HepG2 (cell line): ENCODE results near the gene PIK3R4. TPM values are rescaled to one million over a fixed set of nuclear protein-coding genes. Genes with fewer than 3 reads are reported as not detected.

Experiments
- ATAC-seq: fragments of 200-7000 bp; cut with Tn5 transposase; 3 replicates; pipeline ENCODE4 v1.9.1; 2020; ENCODE audit warnings: mild to moderate bottlenecking, moderate library complexity
- BruUV-seq: library from RNA; stranded (reverse); fragments of 400-500 nt; replicated peaks from 2 replicates; lab custom pipeline; 2021; lab: Mats Ljungman, UMichigan
- CTCF ChIA-PET: fragments of 300-600 bp; formaldehyde crosslinking; extraction: SDS; loops from one replicate; lab custom pipeline; 2021; ENCODE audit warnings: low total read pairs, inconsistent platforms, low intra/inter-chr PET ratio; lab: Yijun Ruan, JAX
- POLR2A ChIA-PET: fragments of 350-600 bp; sonication (Branson Sonifier 250); formaldehyde crosslinking; loops from one replicate; lab custom pipeline; 2020; ENCODE audit warnings: antibody characterized with exemption, inconsistent platforms; lab: Yijun Ruan, JAX
- DNase-seq: peaks from one replicate; pipeline ENCODE4 v3.0.0-alpha.2; 2015; ENCODE audit warnings: low spot score
- FAIRE-seq: peaks from 3 replicates; lab custom pipeline; 2011; peaks lifted over from hg19 to GRCh38; lab: Jason Lieb, UNC
- H2AFZ ChIP-seq: one replicate; pipeline ENCODE4 v1.6.1; 2011; ENCODE audit warnings: low read length, inconsistent platforms
- H3K27ac ChIP-seq: fragments of 300-600 bp; 3 replicates; pipeline ENCODE4 v1.8.0; 2011; ENCODE audit warnings: mixed run types, mild to moderate bottlenecking, mixed read lengths, low read length, inconsistent platforms; ENCODE audit not compliant: insufficient read depth; ENCODE audit errors: extremely low read length
- H3K27me3 ChIP-seq, 2 experiments: fragments of 200-600 bp in 1 of 2; 2 replicates in 1 of 2; 3 replicates in 1 of 2; pipeline versions ENCODE4 v1.6.0 to v1.8.0; 2011; ENCODE audit warnings: low read length in 2 of 2, mild to moderate bottlenecking in 2 of 2, moderate library complexity in 2 of 2, inconsistent platforms in 1 of 2; ENCODE audit not compliant: insufficient read depth in 2 of 2, control insufficient read depth in 1 of 2
- H3K36me3 ChIP-seq, 2 experiments: fragments of 200-600 bp in 1 of 2; replicated peaks in 1 of 2; 2 replicates in 1 of 2; 3 replicates in 1 of 2; pipeline versions ENCODE4 v1.5.1 to v1.8.0; 2011; ENCODE audit warnings: low read length in 2 of 2, inconsistent platforms in 1 of 2; ENCODE audit not compliant: insufficient read depth in 2 of 2, control insufficient read depth in 1 of 2
- H3K4me1 ChIP-seq: 2 replicates; pipeline ENCODE4 v1.5.1; 2012; ENCODE audit warnings: low read length, inconsistent platforms; ENCODE audit not compliant: insufficient read depth
- H3K4me2 ChIP-seq: 2 replicates; pipeline ENCODE4 v1.6.0; 2011; ENCODE audit warnings: low read depth, low read length, inconsistent platforms
- H3K4me3 ChIP-seq, 3 experiments: fragments of 200-600 bp in 1 of 3; sonication (generic), shearing (Covaris generic) in 1 of 3; replicated peaks in 1 of 3; 2 replicates each; pipeline ENCODE4 v1.5.1; 2011 to 2016; ENCODE audit warnings: low read length in 3 of 3, inconsistent platforms in 2 of 3, low read depth in 2 of 3, mild to moderate bottlenecking in 2 of 3, control low read depth in 1 of 3, mixed read lengths in 1 of 3; ENCODE audit not compliant: insufficient read depth in 1 of 3
- H3K79me2 ChIP-seq: one replicate; pipeline ENCODE4 v1.6.1; 2011; ENCODE audit warnings: low read length, inconsistent platforms; ENCODE audit not compliant: insufficient read depth
- H3K9ac ChIP-seq: 2 replicates; pipeline ENCODE4 v1.6.0; 2011; ENCODE audit warnings: mild to moderate bottlenecking, low read depth, low read length, inconsistent platforms; ENCODE audit not compliant: insufficient read depth
- H3K9me3 ChIP-seq: 2 replicates; pipeline ENCODE4 v1.5.1; 2012; ENCODE audit warnings: mild to moderate bottlenecking, low read length
- H4K20me1 ChIP-seq: 2 replicates; pipeline ENCODE4 v1.6.0; 2011; ENCODE audit warnings: inconsistent platforms, mild to moderate bottlenecking, low read length, moderate library complexity; ENCODE audit not compliant: insufficient read depth
- AKAP8 ChIP-seq: sonication (generic); formaldehyde crosslinking; IDR thresholded peaks from 2 replicates; pipeline ENCODE4 v1.5.1; 2020; ENCODE audit warnings: mild to moderate bottlenecking, missing genetic modification reagents
- ARNTL ChIP-seq: sonication (generic); formaldehyde crosslinking; IDR thresholded peaks from 2 replicates; pipeline ENCODE4 v1.4.0; 2020; ENCODE audit warnings: mild to moderate bottlenecking, missing genetic modification reagents
- CBX2 ChIP-seq, 2 experiments: fragments of 200-600 bp in 1 of 2; sonication (generic); formaldehyde crosslinking in 1 of 2; IDR thresholded peaks; 2 replicates each; pipeline versions ENCODE4 v1.7.0 to v1.8.1; 2018 to 2022; ENCODE audit warnings: low read depth in 2 of 2, low read length in 1 of 2, mild to moderate bottlenecking in 1 of 2, missing genetic modification reagents in 1 of 2
- CREM ChIP-seq, 2 experiments: sonication (generic) in 1 of 2; formaldehyde crosslinking in 1 of 2; IDR thresholded peaks; 2 replicates each; pipeline versions ENCODE4 v1.4.0 to v1.6.1; 2016 to 2020; ENCODE audit warnings: antibody characterized with exemption in 1 of 2, mild to moderate bottlenecking in 1 of 2, missing genetic modification reagents in 1 of 2
- DR1 ChIP-seq: sonication (generic); formaldehyde crosslinking; IDR thresholded peaks from 2 replicates; pipeline ENCODE4 v1.8.0; 2021; ENCODE audit warnings: mild to moderate bottlenecking, missing genetic modification reagents, inconsistent platforms
- NFIC ChIP-seq: IDR thresholded peaks from 2 replicates; pipeline ENCODE4 v1.6.1; 2012; ENCODE audit warnings: mild to moderate bottlenecking, low read length, inconsistent platforms
- SMC3 ChIP-seq: IDR thresholded peaks from 2 replicates; pipeline ENCODE4 v1.6.1; 2011; ENCODE audit warnings: low read length, improper control_type of control experiment
- THAP11 ChIP-seq: IDR thresholded peaks from 2 replicates; pipeline ENCODE4 v1.6.1; 2016; ENCODE audit warnings: missing biosample characterization, missing genetic modification reagents
- ZNF383 ChIP-seq: sonication (generic); formaldehyde crosslinking; IDR thresholded peaks from 2 replicates; pipeline ENCODE4 v1.4.0; 2020; ENCODE audit warnings: missing genetic modification reagents, mild to moderate bottlenecking, borderline replicate concordance
- ZNF576 ChIP-seq: sonication (generic); formaldehyde crosslinking; IDR thresholded peaks from 2 replicates; pipeline ENCODE4 v1.4.0; 2020; ENCODE audit warnings: mild to moderate bottlenecking, missing genetic modification reagents
- ZNF674 ChIP-seq: sonication (generic); formaldehyde crosslinking; IDR thresholded peaks from 2 replicates; pipeline ENCODE4 v1.5.0; 2020; ENCODE audit warnings: low read depth, mild to moderate bottlenecking, missing genetic modification reagents
- ZNF780A ChIP-seq: sonication (generic); formaldehyde crosslinking; IDR thresholded peaks from 2 replicates; pipeline ENCODE4 v1.8.0; 2022; ENCODE audit warnings: mild to moderate bottlenecking, missing genetic modification reagents, moderate library complexity
- WGBS: methylation state at CpG from one replicate; pipeline ENCODE4 v1.1.6; 2017; ENCODE audit warnings: low lambda C conversion rate; 5-methylcytosine and 5-hydroxymethylcytosine counted together
- in situ Hi-C: cut with HindIII; loops from 2 replicates; pipeline ENCODE4 v1.10.0; 2017; ENCODE audit warnings: low pct_unique_long_range_greater_than_20kb; ENCODE audit not compliant: extremely low pct_ligation_motif_present
- intact Hi-C: fragments of 100-400 bp; cut with micrococcal nuclease; formaldehyde crosslinking; loops from one replicate; pipeline ENCODE4 v1.10.0; 2022; ENCODE audit not compliant: unreplicated experiment
- polyA plus RNA-seq, 8 experiments: library from polyadenylated mRNA; depleted of rRNA in 3 of 8; stranded (reverse) in 7 of 8; unstranded in 1 of 8; fragments of >200 nt; fragmentation: Illumina TruSeq in 4 of 8; extraction: Trizol in 4 of 8; gene quantifications; 2 replicates each; pipeline versions ENCODE4 v1.2.1 to v1.2.3, GENCODE V29; 2011 to 2016; ENCODE audit warnings: low read depth in 4 of 8, missing spikeins in 1 of 8, mixed read lengths in 1 of 8; ENCODE audit not compliant: insufficient read depth in 1 of 8
- total RNA-seq, 5 experiments: library from RNA; depleted of rRNA; stranded (reverse); fragments of >200 nt; fragmentation: Illumina TruSeq; extraction: Trizol; gene quantifications; 2 replicates each; pipeline ENCODE4 v1.2.3, GENCODE V29; 2016; ENCODE audit warnings: low read depth in 1 of 5
- TF ChIP-seq, protein P1 (sequence below): sonication (generic); formaldehyde crosslinking; IDR thresholded peaks from 2 replicates; pipeline ENCODE4 v1.5.0; 2020; ENCODE audit warnings: mild to moderate bottlenecking, missing genetic modification reagents
- TF ChIP-seq, protein P2 (sequence below): sonication (generic); formaldehyde crosslinking; IDR thresholded peaks from 2 replicates; pipeline ENCODE4 v1.4.0; 2020; ENCODE audit warnings: missing genetic modification reagents

Gene PIK3R4
- total and polyA plus RNA-seq, 2 of the 13 experiments (the other 11 are each of a cell fraction or from before 2014, with no cell fraction given): 22.4 to 26.0 TPM

- no peak for FAIRE-seq
- DNase-seq: no peak
- no peak overlapping the region for H3K4me3 ChIP-seq
- H3K4me1 ChIP-seq: no peaks in the 10 kb centered on the region
- ChIA-PET POLR2A (no interaction called here), CTCF (no interaction called here)
- H3K27ac ChIP-seq: no peak overlapping the region
- BruUV-seq: no TSS peak
- TF ChIP-seq, protein P1, sequence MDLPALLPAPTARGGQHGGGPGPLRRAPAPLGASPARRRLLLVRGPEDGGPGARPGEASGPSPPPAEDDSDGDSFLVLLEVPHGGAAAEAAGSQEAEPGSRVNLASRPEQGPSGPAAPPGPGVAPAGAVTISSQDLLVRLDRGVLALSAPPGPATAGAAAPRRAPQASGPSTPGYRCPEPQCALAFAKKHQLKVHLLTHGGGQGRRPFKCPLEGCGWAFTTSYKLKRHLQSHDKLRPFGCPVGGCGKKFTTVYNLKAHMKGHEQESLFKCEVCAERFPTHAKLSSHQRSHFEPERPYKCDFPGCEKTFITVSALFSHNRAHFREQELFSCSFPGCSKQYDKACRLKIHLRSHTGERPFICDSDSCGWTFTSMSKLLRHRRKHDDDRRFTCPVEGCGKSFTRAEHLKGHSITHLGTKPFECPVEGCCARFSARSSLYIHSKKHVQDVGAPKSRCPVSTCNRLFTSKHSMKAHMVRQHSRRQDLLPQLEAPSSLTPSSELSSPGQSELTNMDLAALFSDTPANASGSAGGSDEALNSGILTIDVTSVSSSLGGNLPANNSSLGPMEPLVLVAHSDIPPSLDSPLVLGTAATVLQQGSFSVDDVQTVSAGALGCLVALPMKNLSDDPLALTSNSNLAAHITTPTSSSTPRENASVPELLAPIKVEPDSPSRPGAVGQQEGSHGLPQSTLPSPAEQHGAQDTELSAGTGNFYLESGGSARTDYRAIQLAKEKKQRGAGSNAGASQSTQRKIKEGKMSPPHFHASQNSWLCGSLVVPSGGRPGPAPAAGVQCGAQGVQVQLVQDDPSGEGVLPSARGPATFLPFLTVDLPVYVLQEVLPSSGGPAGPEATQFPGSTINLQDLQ (CRISPR knock-in tag): no peak
- TF ChIP-seq THAP11 (CRISPR knock-in tag) (no peak), AKAP8 (CRISPR knock-in tag) (no peak)
- H3K9ac ChIP-seq: no peak overlapping the region
- intact Hi-C loops: no loop called here
- 15% methylated on average over 2 of the region's 2 CpGs for WGBS
- H3K79me2 ChIP-seq: no peaks in the 10 kb centered on the region
- H3K9me3 ChIP-seq: no peaks in the 10 kb centered on the region
- peaks cover 0 to 4% of the 10 kb centered on the region in 2 experiments; a peak in 1 of 5 replicates for H3K27me3 ChIP-seq
- H4K20me1 ChIP-seq: no peaks in the 10 kb centered on the region
- ATAC-seq: no peak
- in situ Hi-C loops: no loop called here
- no peak overlapping the region for H3K4me2 ChIP-seq
- no peaks in the 10 kb centered on the region for H3K36me3 ChIP-seq
- no peak overlapping the region for H2AFZ ChIP-seq
These were observed 45.6 kb upstream of the PIK3R4 start for GRCh38 chr3:130792246-130792645.

DNA sequence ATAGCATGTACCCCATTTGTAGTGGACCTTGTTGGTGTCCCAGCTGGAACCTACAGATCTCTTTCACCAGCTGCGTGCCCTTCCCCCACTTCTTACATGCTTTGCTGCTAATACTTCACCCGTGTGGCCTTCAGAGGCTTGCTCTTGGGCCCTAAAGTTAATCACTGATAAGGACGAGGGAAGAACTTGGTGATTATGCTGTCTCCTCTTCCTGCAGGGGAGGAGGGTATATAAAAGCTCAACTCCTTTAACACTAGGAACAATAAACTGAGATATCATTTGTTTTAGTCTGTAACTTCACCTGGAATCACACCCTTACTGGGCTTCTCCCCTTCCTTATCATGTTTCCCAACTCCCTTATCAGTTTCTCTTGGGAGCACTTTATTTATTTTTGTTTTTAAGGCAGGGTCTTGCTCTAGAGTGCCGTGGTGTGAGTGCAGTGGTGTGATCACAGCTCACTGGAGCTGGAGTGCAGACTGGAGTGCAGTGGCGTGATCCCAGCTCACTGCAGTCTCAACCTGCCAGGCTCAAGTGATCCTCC lies 43.2 kb upstream of the PIK3R4 start:
- 5% methylated on average over 5 of the region's 5 CpGs for WGBS
- in situ Hi-C loops (no loop called here), intact Hi-C loops (no loop called here)
- H2AFZ ChIP-seq: no peak overlapping the region
- no peak for DNase-seq
- H3K79me2 ChIP-seq: no peaks in the 10 kb centered on the region
- BruUV-seq: no TSS peak
- no peak overlapping the region for H3K9ac ChIP-seq
- FAIRE-seq: no peak
- no peaks in the 10 kb centered on the region for H3K4me1 ChIP-seq
- no peaks in the 10 kb centered on the region for H3K36me3 ChIP-seq
- no peak overlapping the region for H3K27ac ChIP-seq
- H3K9me3 ChIP-seq: no peaks in the 10 kb centered on the region
- ChIA-PET CTCF (no interaction called here), POLR2A (no interaction called here)
- no peak overlapping the region for H3K4me2 ChIP-seq
- ATAC-seq: no peak
- no peak overlapping the region for H3K4me3 ChIP-seq
- no peaks in the 10 kb centered on the region for H4K20me1 ChIP-seq
- H3K27me3 ChIP-seq: peaks cover 0 to 4% of the 10 kb centered on the region in 2 experiments; a peak in 1 of 5 replicates
- no peak for TF ChIP-seq ZNF674 (CRISPR knock-in tag)
- no peak for TF ChIP-seq ARNTL (CRISPR knock-in tag)
- TF ChIP-seq DR1 (CRISPR knock-in tag): no peak
- no peak for TF ChIP-seq ZNF576 (CRISPR knock-in tag)
- no peak for TF ChIP-seq ZNF383
- no peak for TF ChIP-seq ZNF780A (CRISPR knock-in tag)
- no peak for TF ChIP-seq CREM (IDR thresholded peaks at IDR 0.05)
- TF ChIP-seq CREM (CRISPR knock-in tag; IDR thresholded peaks at IDR 0.05): no peak
- TF ChIP-seq, protein P2, sequence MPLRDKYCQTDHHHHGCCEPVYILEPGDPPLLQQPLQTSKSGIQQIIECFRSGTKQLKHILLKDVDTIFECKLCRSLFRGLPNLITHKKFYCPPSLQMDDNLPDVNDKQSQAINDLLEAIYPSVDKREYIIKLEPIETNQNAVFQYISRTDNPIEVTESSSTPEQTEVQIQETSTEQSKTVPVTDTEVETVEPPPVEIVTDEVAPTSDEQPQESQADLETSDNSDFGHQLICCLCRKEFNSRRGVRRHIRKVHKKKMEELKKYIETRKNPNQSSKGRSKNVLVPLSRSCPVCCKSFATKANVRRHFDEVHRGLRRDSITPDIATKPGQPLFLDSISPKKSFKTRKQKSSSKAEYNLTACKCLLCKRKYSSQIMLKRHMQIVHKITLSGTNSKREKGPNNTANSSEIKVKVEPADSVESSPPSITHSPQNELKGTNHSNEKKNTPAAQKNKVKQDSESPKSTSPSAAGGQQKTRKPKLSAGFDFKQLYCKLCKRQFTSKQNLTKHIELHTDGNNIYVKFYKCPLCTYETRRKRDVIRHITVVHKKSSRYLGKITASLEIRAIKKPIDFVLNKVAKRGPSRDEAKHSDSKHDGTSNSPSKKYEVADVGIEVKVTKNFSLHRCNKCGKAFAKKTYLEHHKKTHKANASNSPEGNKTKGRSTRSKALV: no peak
- no peak for TF ChIP-seq CBX2 (IDR thresholded peaks at IDR 0.05; ENCODE audit: low read depth, low read length)
- TF ChIP-seq CBX2 (CRISPR knock-in tag; IDR thresholded peaks at IDR 0.05; ENCODE audit: low read depth): no peak
- TF ChIP-seq SMC3: no peak
- TF ChIP-seq NFIC: no peak
